Stimulated activated CD8-positive, alpha-beta memory T cell treated with anti-CD3 and anti-CD28 coated beads, Interleukin-15, amount 100 ng/mL, for 4 hours (primary cell): ENCODE measurements around the gene C21orf91.

Experiments used
- DNase-seq, 2 donors: peaks; one replicate each; pipeline ENCODE4 v3.0.0-alpha.2; 2020; ENCODE audit warnings: low read depth in 2 of 2

C21orf91 gene

DNA sequence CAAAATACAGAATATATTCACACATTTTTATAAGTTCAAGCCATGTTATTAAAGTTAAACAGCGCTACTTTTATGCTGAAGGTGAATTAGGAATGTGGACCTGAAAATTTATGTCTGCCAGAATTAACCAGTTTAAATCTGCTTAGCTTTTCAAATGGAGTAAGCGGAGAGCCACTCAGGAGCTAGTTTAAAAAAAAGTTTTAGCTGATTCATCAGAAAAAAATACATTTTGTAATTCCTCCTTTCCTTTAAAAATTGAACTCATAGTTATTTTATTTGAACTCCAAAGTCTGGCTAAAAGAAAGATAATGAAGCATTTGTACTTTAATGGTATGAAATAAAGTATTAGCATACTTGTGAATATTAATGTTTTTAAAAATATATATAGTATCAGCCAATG is 21.2 kb downstream of the C21orf91 start:
- no peak for DNase-seq

DNA sequence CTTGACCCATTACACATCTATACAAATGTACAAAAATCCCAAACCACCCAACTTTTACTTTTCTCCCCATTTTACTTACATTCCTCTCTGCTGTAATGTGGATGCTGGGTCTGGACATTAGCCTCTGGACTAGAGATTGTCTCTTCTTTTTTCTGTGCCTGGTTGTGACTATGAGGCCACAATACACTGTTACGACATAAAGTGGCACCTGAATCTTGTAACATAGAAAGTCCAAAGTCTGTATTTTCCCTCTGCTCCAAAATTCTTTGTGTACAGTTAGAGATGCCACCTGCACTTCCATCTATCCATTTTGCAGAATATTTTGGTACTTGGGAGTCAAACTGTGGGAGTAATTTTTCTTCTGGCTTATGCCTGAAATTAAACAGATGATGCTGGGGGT is 22.7 kb downstream of the C21orf91 start:
- DNase-seq: no peak

DNA sequence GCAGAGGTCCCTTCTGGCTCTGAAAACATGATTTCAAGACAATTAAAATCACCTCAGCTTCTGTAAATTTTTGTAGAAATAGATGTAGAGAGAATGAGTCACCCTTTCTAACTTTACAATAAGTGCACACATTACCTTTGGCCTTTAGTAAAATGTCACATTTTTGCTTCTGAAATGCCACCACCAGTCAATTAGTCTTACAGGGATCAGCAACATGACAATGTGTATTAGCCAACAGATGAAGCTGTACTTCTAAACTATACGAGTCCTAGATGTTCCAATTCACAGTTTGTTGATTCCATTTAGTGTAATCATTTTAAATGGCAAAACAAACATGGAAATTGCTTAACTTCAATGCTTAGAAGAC is 23.1 kb downstream of the C21orf91 start:
- DNase-seq: no peak

DNA sequence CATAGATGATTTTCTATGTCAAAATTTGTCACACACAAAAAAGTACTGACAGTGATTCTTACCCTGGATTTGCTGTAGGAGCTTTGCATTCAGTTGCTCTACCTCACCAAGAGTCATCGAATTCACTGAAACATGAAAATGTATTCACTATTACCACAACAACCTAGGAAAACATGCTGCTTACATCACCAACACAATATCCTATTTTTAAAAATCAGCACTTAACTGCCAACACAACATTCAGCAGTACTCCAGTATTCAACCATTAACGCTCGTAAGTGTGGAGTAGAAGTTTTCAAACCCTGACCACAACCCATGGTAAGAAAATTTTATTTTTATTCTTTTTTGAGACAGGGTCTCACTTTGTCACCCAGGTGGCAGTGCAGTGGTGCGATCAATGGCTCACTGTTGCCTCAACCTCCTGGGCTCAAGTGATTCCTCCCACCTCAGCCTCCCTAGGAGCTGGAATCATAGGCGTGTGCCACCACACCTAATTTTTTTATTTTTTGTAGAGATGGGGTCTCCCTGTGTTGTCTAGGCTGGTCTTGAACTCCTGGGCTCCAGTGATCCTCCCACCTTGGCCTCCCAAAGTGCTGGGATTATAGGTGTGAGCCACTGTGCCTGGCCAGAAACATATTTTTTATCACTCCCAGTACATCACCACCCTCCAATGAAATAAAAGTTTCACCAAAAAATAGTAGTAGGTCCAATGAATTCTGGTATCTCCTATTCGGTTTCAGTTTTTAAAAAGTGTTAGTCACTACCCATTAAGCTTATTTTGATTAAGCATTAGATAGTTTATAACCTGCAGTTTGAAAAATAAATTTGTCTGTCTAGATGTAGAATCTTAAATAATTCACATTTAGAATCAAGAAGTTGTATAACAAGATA is 23.8 kb downstream of the C21orf91 start:
- no peak for DNase-seq

DNA sequence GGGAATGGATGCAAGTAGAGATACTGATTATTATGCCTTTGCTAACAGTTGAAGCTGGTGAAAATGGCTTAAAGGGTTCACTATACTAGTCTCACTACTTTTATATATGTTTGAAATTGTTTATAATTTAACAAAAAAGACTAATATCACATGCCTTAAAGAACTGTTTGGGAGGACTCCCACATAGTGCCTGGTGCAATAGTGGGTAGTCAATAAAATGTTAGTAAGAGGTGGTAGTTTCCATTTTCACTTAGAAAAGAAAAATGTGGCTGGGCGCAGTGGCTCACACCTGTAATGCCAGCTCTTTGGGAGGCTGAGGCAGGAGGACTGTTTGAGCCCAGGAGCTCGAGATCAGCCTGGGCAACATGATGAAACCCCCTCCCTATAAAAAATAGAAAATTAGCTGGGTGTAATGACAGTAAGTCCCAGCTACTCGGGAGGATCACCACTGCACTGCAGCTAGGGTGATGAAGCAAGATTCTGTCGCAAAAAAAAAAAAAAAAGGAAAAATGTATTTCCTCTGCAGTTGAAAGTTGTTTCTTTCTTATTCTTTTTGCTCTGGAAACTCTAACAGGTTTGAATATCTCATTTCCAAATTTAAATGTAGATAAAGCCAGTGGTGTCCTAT is 24.5 kb downstream of the C21orf91 start:
- no peak for DNase-seq

DNA sequence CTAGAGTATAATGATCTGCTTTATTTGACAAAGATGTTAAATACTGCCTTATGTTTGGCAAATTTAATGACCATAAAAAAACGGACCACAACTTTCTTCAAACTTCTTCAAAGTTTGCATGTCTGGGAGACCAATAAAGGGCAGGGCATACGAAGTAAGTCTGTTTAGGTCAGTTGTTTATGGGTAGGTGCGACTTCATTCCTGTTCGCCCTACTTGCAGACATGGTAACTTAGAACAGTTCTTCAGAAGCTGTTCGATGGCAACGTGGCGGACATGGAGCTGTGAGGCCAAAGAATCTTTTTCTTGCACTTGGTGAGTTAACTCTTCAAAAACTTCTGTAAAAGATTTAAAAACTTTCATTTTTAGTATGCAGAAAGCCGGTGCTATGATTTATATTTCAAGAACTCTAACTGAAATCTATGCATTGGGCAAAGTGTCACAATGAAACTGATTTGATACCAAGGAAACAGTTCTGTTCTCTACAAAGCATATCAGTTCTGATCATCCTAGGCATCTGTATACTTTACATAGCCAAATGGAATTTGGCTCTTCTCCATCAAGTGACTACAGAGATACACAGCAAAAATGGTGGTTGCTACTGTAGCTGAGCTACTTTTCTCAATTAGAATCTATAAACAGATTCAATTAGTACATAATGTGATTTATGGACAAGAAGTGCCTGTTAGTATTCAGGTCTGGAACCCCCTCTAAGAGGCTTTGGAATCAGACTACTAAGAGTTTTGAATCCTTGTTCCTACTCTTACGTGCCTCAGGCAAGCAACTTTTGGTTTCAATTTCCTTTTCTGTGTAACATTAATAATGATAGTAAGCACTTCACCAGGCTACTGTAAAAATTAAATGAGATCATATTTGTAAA is 25.7 kb downstream of the C21orf91 start:
- DNase-seq: no peak

DNA sequence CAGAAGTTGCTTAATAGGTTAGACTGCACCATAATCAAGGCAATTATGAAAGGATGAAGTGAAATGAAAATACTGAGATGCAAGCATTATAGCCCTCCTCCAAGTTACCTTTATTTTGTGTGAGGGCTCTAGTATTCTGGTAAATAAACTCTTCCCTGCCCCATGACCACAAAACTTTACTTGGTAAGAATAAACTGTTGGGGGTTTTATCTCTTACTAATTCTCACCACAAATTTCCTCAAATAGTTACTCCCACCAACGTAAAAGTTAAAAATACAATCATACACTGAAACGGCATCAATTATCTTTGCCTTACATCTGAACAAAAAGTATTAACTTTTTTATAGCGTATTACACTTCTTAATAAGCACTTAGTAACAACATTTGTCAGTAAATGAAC is 29.5 kb downstream of the C21orf91 start:
- DNase-seq: no peak

DNA sequence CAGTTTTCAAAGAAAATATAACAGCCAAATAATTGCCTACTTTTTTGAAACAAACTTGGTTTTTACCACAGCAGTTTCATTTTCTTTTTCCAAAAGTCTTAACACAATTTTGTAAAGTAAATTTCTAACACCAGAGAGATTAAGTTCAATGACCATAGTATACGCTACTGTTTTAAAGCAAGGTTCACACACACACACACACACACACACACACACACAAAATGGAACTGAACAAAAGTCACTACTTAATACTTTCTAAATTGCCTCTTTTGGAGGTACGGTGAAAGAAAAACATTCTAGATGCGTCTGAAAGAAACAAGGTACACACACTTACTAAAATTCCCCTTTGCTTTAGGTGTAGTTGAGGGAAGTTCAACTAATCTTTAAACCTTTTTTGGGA is 30.1 kb downstream of the C21orf91 start:
- no peak for DNase-seq

DNA sequence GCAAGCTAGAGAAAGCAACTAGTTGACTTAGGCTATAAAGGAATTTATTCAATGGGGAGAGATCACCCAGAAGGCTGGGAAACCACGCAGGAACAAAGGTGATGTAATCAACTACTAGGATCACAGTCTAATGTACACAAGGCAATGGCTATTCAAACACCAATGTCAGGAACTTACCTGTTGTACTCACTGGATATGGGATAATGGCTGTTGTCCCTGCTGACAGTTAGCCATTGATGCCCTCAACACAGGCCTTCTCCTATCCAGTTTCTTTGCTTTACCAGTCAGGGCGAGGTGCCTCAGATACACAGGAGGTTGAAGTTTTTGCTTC is 32.3 kb downstream of the C21orf91 start:
- DNase-seq: no peak

DNA sequence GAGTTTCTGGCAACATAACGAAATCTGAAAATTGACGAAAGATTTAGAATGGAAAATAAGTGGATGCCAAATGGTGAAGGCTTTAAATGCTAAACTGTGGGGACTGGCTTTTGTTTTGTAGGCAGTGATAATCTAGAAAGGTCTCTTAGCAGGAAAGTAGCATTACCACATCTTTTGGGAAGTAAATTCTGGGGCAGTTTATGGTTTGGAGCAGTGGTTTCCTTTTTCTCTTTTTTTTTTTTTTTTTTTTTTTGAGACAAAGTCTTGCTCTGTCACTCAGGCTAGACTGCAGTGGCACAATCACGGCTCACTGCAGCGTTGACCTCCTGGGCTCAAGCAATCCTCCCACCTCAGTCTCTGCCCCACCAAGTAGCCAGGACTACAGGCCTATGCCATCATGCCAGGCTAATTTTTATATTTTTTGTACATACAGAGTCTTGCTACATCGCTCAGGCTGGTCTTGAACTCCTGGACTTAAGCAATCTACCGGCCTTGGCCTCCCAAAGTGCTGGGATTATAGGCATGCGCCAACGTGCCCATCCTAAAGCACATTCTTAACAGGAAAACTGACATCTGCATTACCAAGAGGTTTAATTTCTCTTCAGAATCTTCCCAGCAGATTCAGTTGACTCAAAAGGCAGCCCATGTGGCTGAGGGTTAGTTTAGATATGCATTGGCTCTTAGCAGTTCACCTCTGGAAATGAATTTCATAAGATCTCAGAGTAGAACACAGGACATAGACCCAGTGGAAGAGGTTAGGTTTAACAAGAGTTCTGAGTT is 32.9 kb downstream of the C21orf91 start:
- DNase-seq: no peak

DNA sequence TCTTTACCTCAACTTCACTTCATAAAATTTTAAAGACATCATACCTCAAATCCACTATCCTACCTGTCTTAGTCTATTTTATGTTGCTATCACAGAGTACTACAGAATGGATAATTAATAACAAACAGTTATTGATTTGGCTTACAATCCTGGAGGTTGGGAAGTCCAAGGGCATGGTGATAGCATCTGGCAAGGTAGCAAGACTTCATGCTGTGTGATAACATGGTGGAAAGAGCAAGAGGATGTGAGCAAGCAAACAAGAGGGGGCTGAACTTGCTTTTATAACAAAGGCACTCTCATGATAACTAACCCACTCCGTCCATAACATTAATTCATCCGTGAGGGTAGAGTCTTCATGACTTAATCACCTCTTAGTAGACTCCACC is 33.8 kb downstream of the C21orf91 start:
- DNase-seq: no peak

DNA sequence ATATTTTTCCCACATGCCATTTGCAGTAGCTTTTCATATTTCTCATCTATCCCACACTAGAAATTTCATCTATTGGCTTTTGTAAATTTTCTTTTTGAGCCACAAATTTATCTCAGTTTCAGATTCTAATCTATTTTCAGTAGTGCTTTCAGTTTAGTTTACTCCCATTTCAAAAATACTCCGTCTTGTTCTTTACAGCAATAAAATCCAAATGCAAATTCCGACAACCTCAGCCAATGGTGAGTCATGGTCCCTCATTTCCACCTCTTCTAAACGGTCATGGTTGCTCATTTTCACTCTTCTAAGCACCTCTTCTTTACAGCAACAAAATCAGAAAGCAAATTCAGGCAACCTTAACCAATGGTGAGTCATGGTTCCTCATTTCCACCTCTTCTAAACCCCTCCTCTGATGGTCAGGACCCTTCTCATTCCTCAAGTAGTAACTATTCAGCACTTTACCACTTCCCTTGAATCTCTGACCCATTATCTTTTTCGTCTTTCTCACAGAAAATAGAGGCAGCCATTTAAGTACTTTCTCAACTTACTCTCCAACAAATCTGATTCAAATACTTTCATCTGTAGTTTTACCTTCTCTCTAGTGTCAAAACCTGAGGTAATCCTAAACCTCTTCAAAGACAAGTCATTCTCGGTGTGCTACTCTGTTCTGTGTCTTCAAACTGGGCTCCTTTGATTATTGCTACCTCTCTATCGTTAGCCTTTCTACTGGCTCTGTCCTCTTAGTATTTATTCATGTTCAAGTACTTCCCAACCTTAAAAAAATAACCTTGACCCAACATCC is 34.4 kb downstream of the C21orf91 start:
- peak in 1 of 2 donors; percentile 12 for DNase-seq

DNA sequence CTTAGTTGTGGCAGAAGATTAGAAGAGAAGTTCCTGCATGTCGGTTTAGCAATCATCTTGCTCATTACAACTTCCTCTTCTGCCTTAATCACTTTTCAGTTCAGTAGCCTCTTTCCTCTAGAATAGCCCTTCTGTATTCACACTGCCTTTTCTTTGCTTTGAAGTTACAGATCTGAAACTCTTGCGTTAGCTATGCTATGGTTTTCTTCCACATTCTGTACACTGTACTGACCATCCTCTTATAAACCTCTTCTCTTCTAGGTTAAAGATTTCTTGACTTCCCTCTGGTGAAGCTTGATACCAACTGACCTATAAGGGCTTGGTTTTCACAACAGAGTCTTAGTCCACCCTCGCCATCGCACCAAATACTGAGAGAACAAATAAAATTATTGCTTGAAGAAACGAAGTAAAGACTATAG is 35.0 kb downstream of the C21orf91 start:
- DNase-seq: no peak

DNA sequence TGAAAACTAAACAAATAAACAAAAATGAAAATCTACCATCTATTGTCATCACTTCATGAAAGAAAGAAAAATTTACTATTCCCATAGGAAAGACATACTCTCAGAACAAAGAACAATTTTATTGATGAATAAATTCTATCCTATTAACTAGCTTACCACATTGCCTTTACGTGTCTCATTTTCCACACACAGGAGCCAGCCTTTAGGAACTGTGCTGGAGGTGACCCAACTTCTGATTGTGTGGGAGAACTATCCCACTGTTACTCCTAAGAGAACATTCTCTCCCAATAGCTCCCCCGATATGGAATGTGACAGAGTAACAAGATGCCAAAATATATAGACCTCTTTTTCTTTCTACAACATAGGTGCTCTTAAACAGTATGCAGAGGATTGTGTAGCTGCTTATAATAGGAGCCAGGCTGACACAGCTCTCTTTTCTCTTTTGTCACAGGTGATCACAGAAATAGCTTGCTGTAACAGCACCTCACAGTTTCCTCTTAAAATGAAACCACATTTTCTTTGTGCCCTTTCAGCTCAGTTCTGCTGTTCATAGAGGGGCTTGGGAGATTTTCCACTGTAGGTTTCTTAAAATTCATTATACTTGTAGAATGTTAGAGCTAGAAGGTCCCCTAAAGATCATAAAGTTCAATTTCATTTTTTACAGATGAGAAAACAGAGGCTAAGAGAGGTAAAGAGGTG is 35.5 kb downstream of the C21orf91 start:
- DNase-seq: no peak

DNA sequence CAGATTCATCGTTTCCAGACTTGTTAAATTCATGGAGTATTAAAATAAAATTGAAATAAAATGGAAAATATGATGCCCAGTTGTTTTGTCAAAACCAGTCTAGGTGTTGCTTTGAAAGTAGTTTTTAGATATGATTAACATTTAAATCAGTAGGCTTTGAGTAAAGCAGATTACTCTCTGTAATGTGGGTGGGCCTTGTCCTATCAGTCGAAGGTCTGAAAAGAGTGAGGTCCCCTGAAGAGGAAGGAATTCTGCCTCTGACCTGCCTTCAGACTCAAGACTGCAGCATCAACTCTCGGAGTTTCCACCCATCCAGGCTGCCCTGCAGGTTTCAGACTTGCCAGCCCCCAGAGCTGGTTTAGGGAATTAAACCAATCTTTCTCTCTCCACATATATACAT is 36.2 kb downstream of the C21orf91 start:
- no peak for DNase-seq

DNA sequence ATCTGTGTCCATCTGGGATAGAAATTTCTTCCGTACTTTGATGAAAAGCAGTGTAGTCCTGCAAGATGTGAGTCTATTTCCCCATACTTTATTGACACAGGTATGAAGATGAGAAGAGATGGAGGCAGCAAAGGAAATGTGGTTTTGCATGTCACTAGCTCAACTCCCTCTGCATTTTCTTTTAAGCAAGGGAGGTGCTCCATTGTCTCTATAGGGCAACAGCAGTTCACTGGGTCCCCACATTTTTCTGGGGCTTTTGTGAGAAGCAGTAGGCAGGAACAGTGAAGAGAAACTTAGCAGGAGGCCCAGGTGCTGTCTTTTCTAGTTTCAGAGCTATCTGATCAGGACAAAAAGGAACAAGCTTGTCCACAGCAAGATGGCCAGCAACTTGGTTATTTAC is 37.1 kb downstream of the C21orf91 start:
- no peak for DNase-seq

DNA sequence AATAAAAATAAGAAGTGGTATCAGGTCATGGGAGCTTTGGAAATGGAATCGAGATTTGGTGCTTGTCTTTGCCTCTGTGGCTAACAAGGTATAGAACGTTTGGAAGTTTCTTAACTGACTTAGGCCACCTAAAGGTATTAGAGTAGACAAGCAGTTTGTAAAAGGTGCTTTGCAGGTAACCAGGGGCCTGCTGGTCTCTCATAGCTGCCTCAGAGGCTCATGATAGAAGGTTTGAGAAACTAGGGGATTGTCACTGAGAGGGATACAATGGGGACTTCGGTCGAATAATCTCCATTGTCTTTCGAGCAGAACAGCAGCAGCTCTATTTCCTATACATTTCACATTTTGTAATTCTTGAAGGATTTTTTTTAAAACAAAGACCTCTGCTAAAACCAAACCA is 37.6 kb downstream of the C21orf91 start:
- DNase-seq: no peak

DNA sequence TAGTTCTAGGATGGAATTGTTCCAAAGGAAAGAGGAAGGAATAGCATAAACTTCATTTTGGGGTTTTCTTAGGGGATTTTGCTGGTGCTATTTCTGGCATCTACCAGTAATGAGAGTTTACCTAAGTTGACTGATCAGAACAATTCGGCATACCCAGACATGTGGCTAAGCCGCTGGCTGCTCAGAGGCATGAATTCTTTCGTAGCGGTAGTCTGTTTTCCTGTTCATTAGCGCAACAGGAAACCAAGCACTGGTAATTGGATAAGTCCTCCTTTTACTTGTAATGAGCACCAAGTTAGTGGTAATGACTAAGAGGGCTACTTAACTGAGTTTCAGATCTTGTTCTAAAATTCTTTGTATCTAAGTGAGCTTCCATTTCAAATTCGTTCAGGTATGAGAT is 38.6 kb downstream of the C21orf91 start:
- no peak for DNase-seq

DNA sequence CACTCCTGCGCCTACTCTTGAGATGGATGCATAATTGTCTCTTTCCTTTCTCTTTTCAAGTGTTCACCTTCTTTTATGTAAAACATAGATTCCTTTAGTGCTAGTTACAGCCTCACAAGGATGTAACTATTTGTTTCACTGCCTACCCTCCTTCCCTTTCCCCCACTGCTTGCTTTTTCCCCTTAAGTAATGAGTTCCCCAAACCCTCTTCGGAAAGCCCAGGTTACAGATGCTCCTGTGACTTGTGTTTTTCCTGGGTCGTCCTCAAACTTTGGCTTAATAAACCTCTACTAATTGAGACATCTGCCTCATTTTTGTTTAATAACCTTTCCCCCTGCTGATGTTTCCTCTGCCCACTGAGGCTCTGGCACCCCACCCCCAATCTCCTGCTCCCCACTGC is 39.2 kb downstream of the C21orf91 start:
- DNase-seq: no peak

DNA sequence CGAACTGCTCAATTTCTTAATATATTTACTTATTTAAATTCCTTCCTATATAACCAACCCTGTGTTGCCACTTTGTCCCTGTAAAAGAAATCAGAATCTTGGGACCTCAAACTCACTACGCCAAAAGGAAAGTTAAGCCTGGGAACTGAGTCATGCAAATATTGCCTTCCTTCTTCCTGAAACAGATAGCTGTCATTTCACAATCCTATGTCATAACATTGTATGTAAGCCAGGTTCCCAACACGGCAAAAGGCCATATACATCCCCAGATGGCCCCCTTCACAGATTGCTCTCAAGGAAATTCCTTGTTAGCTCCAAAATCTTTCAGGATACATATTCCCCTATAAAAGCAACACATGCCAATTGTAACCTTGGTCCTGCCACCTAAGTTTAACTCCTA is 39.7 kb downstream of the C21orf91 start:
- DNase-seq: no peak
